ENCODE measurements around the gene KLHL22.
"Not testable (repeated sequence)": the region's sequence is repeated elsewhere in the genome, so short reads cannot be mapped to it uniquely, and the experiment has no call there.

The KLHL22 gene

DNA sequence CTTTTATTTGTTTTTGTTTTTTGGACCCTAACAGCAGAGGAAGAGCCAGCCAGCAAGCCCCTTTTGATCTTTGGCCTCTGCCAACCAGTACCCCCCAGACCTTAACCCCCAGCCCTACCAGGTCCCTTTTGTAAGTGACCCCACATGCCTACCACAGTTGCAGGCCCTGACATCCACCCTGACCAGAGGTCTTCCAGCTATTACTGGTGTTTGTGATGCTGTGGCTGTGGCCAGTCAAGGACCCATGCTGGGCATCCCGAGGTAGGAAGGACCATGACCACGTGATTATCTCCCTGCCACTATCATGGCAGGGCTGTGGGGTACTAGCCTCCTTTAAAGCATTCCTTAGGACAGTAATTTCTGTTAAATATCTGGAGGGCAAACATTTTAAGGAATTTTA, 20.8 kb upstream of the KLHL22 start:
- Mint-ChIP-seq H3K36me3 (peaks cover 12% of the 10 kb centered on the region), H3K9me3 (no peaks in the 10 kb centered on the region), H3K27ac (no peak overlapping the region), H3K27me3 (no peaks in the 10 kb centered on the region), H3K4me3 (no peak overlapping the region), H3K4me1 (peaks cover 35% of the 10 kb centered on the region)
- ATAC-seq (ENCODE audit: low read depth): no peak
- no peak for DNase-seq (ENCODE audit: low spot score in 2 of 2)

DNA sequence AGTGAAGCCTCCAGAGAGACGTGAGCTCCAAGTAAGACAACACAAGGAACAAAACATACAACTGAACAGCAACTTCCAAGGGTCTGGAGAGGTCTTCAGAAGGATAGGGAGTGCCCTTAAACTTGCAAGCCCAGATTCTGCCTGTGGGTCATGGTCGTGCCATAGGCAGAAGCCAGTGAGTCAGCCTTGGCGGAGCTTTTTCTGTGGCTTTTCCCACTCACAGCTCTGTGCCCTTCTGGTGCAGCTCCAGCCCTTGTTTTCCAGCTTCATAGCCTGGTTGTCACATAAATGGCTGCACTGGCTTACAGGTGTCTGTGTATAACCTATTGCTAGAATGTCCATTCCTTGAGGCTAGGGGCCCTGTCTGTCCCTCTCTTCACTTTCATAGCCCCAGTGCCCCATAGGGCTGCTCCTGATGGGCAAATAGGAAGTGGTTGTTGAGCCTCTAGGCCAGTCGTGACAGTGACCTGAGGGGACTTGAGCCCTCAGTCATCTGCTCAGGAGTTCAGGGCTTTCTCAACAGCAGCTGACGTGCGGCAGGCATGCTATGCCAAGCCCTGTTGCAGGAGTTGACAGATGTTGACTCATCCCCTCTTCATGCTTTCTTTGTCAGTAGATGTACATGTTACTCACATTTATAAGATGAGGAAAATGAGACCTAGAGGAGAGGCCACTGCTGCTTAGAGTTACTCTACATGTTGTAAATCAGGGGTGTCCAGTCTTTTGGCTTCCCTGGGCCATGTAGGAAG, 19.2 kb upstream of the KLHL22 start:
- no peak for DNase-seq (ENCODE audit: low spot score in 2 of 2)
- peak overlapping the region; percentile 45 for H3K27ac Mint-ChIP-seq
- H3K27me3 Mint-ChIP-seq: no peaks in the 10 kb centered on the region
- H3K36me3 Mint-ChIP-seq: peaks cover 9% of the 10 kb centered on the region
- ATAC-seq (ENCODE audit: low read depth): no peak
- H3K9me3 Mint-ChIP-seq: no peaks in the 10 kb centered on the region
- peaks cover 39% of the 10 kb centered on the region for H3K4me1 Mint-ChIP-seq
- no peak overlapping the region for H3K4me3 Mint-ChIP-seq

DNA sequence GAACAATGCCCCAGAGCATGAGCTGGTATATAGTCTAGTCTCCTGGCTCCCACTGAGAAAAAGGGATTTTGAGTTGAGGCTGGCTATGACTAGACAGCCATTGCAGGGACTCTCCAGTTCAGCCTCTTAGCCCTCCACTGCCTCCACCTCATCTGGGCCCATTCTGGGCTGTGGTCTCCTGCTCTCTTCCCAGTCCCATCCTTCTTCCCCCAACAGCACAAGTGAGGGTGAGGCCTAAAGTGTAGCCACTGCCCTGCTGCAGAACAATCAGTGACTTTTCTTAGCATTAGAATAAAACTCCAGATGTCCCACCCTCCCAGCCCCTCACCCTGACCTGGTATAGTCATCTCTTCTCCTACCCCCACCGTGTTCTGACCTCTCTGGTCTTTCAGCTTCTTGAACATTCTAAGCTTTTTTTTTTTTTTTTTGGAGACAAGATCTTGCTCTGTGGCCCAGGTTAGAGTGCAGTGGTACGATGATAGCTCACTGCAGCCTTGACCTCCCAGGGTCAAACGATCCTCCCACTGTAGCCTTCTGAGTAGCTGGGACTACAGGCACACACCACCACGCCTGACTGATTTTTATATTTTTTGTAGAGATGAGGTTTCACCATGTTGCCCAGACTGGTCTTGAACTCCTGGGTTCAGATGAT, 16.1 kb upstream of the KLHL22 start:
- no peaks in the 10 kb centered on the region for H3K27me3 Mint-ChIP-seq
- H3K4me1 Mint-ChIP-seq: peaks cover 48% of the 10 kb centered on the region
- peak overlapping the region; percentile 41 for H3K27ac Mint-ChIP-seq
- ATAC-seq (ENCODE audit: low read depth) (no peak), DNase-seq (ENCODE audit: low spot score in 2 of 2) (no peak)
- peaks cover 3% of the 10 kb centered on the region for H3K36me3 Mint-ChIP-seq
- no peaks in the 10 kb centered on the region for H3K9me3 Mint-ChIP-seq
- H3K4me3 Mint-ChIP-seq: no peak overlapping the region

DNA sequence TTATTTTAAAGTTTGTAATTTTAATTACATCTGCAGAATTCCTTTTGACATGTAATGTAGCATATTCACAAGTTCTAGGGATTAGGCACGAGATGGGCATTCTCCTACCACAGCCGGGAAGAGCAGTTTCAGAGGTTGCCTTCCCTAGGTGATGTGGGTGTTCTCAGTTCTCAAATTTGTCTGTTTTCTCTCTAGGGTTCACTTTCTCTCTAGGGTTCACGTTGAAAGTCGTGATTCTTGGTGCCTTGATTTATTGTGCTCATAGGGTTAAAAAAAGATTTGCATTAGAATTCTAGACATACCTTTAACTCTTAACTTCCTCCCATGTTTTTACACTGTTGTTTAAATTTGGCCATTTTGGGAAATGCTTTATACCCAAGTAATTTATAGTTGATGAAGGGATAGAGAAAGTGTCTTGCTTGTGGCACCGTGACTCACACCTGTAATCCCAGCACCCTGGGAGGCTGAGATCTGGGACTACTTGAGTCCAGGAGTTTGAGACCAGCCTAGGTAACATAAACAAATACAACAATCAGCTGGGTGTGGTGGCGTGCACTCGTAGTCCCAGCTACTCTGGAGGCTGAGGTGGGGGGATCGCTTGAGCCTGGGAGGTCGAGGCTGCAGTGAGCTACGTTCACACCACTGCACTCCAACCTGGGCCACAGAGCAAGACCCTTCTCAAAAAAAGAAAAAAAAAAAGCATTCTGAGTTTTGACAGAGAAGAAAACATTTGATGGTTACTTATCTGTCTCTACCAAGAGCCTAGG, 15.4 kb upstream of the KLHL22 start:
- Mint-ChIP-seq H3K4me3 (no peak overlapping the region), H3K9me3 (no peaks in the 10 kb centered on the region), H3K27ac (peak overlapping the region; percentile 41), H3K36me3 (peaks cover 3% of the 10 kb centered on the region), H3K27me3 (no peaks in the 10 kb centered on the region), H3K4me1 (peaks cover 48% of the 10 kb centered on the region)
- ATAC-seq (ENCODE audit: low read depth): no peak
- no peak for DNase-seq (ENCODE audit: low spot score in 2 of 2)

DNA sequence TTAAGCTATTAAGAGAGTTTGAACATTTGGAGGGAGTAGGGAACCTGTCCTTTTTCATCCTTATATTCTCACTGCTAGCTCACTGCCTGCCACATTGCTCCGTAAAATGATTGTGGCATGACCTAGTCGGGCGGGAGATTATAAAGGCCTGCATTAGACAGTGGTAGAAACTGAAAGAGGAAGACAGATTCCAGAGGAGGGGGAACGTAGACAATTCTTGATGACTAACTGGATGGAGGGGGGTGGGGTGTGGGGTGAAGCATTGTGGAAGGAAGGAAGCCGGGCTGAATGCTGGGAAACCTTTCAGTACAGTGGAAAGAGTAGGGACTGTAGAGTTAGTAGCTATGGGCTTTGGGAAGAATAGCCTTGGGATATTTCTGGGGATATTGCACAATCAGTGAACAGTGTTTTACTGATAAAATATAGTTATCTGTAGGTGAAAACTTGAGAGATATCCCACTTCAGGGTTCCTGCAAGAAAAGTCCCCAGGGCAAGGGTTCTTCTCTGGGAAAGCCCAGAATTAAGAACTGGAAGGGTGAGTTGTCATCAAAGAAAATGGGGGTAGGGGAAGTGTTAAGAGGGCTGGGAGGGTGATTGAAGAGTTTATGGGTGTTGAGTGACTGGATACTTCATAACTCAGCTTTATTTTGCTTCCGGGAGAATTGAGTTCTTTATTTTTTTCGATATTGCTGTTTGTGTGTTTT, 13.9 kb upstream of the KLHL22 start:
- DNase-seq (ENCODE audit: low spot score in 2 of 2): peak in 1 of 2 donors; percentile 58
- Mint-ChIP-seq H3K9me3 (no peaks in the 10 kb centered on the region), H3K27ac (peak overlapping the region; percentile 95), H3K36me3 (peaks cover 3% of the 10 kb centered on the region), H3K4me3 (peak overlapping the region; percentile 94), H3K4me1 (peaks cover 48% of the 10 kb centered on the region), H3K27me3 (no peaks in the 10 kb centered on the region)
- peak; percentile 74 for ATAC-seq (ENCODE audit: low read depth)

DNA sequence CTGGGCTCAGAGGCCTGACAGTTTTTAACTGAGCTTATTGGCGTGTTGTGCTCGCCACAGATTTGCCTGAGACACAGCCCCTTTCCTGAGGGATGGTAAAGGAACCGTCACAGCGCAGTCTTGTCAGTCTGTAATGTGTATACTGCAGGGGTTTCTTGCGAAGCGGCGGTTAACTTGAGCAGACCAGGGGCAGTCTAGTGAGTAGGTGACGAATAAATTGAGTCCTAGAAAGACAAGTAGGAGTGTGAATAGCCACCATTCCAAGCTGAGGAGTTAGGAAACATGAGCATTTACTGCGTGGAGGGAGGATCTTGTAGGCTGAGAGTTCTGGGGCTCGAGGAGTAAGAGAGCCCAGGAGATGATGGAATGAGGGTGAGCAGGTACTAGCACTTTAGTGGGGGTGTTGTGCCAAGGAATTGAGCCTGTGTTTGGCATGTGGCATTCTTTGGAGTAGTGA, 13.2 kb upstream of the KLHL22 start:
- peak overlapping the region; percentile 95 for H3K27ac Mint-ChIP-seq

DNA sequence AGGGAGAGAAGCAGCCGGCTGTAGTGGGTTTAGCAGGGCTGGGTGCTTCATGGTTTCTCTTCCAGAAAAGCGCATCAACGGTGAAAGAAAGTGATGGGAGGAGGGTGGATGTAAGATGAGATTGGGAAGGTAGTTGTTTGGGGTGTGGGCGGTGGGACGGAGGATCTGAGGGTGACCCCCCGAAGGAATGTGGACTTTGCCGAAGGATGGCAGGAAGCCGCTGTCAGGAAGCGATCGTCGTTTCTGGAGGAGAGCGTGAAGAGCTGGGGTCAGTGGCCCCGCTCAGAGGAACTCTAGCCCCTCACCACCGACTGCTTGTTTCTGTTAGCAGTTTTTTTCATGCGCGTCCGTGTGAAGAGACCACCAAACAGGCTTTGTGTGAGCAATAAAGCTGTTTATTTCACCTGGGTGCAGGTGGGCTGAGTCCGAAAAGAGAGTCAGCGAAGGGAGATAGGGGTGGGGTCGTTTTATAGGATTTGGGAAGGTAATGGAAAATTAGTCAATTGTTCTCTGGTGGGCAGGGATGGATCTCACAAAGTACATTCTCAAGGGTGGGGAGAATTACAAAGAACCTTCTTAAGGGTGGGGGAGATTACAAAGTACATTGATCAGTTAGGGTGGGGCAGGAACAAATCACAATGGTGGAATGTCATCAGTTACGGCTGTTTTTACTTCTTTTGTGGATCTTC, 12.6 kb upstream of the KLHL22 start:
- H3K27me3 Mint-ChIP-seq; DNase-seq (ENCODE audit: low spot score in 2 of 2); H3K36me3 Mint-ChIP-seq; H3K9me3 Mint-ChIP-seq; ATAC-seq (ENCODE audit: low read depth): not testable (repeated sequence)
- Mint-ChIP-seq H3K27ac (peak overlapping the region; percentile 95), H3K4me3 (peak overlapping the region; percentile 94), H3K4me1 (peaks cover 42% of the 10 kb centered on the region)

More for the DNA sequence above, 13.2 kb upstream of the KLHL22 start:
- H3K4me3 Mint-ChIP-seq: peak overlapping the region; percentile 94
- peaks cover 44% of the 10 kb centered on the region for H3K4me1 Mint-ChIP-seq
- H3K36me3 Mint-ChIP-seq: no peaks in the 10 kb centered on the region
- H3K9me3 Mint-ChIP-seq: no peaks in the 10 kb centered on the region
- no peak for ATAC-seq (ENCODE audit: low read depth)
- no peak for DNase-seq (ENCODE audit: low spot score in 2 of 2)
- no peaks in the 10 kb centered on the region for H3K27me3 Mint-ChIP-seq

DNA sequence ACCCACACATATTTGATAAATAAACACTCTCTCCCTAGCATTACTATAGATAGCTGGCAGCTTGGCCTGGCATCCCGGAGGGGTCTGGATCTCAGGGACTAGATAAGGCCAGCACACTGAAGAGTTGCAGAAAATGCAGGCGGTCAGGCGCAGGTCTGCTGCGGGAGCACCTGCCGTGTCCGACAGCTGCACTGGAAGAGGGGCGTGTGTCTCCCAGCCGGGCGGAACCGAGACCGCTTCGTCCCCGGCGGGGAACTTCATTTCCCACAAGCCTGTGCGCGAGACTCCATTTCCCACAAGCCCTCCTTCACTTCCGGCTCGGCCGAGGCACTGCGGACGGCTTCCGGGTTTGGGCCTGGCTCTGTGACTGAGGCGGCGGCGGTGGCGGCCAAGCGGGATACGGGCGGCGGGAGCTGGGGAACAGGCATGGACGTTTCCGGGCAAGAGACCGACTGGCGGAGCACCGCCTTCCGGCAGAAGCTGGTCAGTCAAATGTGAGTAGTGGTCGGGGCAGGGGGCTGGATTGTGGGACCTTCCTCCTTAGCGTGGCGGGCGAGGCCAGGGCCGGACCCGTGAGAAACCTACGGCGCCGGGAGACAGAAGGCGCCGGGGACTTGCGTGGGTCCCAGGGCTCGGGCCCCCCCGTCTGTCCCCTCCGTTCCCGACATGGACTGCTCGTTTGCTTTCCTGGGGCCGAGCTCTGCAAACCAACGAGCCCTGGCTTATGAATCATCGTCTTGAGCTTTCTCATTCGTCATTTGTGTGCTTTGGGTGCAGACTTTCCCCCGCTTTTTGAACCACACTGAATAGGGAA, 11.9 kb upstream of the KLHL22 start, which contains the start of gene MED15:
Gene MED15, plus strand, starts transcription at position 358 of the 814 bp plus-strand sequence. Its CDS starts 69 bp downstream, at position 427.
- peak; percentile 80 to 84 for DNase-seq (ENCODE audit: low spot score in 2 of 2)
- peak within 1 kb of the TSS; percentile 94 for H3K4me3 Mint-ChIP-seq
- no peaks in the 10 kb centered on the region for H3K9me3 Mint-ChIP-seq
- ATAC-seq (ENCODE audit: low read depth): peak; percentile 89
- no peaks in the 10 kb centered on the region for H3K27me3 Mint-ChIP-seq
- peaks cover 42% of the 10 kb centered on the region for H3K4me1 Mint-ChIP-seq
- H3K36me3 Mint-ChIP-seq: no peaks in the 10 kb centered on the region
- H3K27ac Mint-ChIP-seq: peak within 1 kb of the TSS; percentile 95

DNA sequence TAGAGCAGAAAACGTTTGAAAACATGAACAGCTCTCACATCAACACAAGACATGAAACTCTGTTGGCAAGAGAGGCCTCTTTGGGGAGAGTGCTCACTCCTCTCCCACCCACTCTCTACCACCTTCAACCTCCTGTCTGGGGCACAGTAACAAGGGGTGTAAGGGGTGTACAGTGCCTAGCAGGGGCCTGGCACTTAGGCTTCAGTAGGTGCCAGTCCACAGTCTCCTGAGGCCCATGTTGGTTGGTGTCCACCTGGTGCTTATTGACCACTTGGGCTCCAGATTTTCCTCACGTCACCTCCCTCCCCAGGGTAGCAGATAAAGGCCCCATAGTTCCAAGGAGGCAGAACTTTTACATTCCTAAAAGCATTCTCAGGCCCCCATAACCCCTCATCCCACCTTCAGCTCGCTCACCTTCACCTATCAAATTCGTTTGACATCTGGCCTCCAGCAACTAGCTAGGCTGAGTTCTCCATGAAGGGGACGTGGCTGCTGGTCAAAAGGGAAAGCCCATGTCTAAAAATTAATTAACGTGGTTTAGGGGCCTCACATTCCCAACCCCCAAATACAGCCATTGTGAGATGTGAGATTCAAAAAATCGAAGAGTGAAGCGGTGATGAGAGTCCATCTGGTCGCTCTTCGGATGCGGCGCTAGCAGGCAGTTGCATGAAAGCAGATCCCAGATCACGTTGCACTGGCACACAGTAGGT, 11.1 kb upstream of the KLHL22 start:
- Mint-ChIP-seq H3K4me1 (peaks cover 35% of the 10 kb centered on the region), H3K4me3 (peak overlapping the region; percentile 94), H3K27me3 (no peaks in the 10 kb centered on the region), H3K9me3 (no peaks in the 10 kb centered on the region), H3K36me3 (no peaks in the 10 kb centered on the region), H3K27ac (peak overlapping the region; percentile 95)
- DNase-seq (ENCODE audit: low spot score in 2 of 2) (no peak), ATAC-seq (ENCODE audit: low read depth) (no peak)

DNA sequence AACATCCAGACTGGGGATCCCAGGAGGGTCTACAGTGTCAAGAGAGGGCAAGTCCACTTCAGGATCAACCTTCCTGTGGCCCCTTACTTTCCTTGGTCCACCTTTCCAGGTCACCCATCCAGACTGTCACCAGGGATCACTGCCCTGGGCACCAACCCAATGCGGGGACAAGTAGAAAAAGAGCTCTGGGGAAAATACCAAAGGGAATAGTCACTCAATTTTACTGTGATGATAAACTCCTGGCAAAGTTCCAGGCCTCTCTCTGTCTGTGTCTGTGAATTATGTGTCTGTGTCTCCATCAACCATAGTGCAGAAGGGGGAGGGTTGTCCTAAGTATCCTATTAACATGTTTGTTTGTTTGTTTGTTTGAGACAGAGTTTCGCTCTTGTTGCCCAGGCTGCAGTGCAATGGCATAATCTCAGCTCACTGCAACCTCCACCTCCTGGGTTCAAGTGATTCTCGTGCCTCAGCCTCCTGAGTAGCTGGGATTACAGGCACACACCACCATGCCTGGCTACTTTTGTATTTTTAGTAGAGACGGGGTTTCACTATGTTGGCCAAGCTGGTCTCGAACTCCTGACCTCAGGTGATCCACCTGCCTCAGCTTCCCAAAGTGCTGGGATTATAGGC, 8.8 kb upstream of the KLHL22 start:
- H3K36me3 Mint-ChIP-seq; ATAC-seq (ENCODE audit: low read depth); H3K27me3 Mint-ChIP-seq; H3K9me3 Mint-ChIP-seq; H3K27ac Mint-ChIP-seq; H3K4me3 Mint-ChIP-seq; DNase-seq (ENCODE audit: low spot score in 2 of 2): not testable (repeated sequence)
- peaks cover 19% of the 10 kb centered on the region for H3K4me1 Mint-ChIP-seq

DNA sequence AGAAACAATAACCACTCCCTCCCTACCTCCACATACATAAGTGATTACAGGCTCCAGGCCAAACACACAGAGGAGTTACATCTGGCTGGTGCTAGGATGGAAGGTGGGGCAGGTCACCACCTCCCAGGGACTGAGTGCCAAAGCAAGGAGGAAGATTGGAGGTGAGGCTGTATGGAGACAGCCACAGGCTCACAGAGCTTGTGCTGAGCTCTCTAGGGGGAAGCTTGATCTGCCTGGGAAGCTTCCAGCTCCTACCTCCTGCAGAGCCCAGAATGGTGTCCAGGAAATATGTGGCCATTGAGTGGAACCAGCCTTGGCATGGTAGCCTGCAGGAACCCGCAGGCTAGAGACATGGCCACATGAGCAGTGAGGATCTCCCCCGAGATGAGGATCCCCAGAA, 8.2 kb upstream of the KLHL22 start:
- no peaks in the 10 kb centered on the region for H3K9me3 Mint-ChIP-seq
- H3K27me3 Mint-ChIP-seq: no peaks in the 10 kb centered on the region
- ATAC-seq (ENCODE audit: low read depth): no peak
- peaks cover 4% of the 10 kb centered on the region for H3K36me3 Mint-ChIP-seq
- no peak for DNase-seq (ENCODE audit: low spot score in 2 of 2)
- peaks cover 13% of the 10 kb centered on the region for H3K4me1 Mint-ChIP-seq
- H3K4me3 Mint-ChIP-seq: no peak overlapping the region
- no peak overlapping the region for H3K27ac Mint-ChIP-seq

DNA sequence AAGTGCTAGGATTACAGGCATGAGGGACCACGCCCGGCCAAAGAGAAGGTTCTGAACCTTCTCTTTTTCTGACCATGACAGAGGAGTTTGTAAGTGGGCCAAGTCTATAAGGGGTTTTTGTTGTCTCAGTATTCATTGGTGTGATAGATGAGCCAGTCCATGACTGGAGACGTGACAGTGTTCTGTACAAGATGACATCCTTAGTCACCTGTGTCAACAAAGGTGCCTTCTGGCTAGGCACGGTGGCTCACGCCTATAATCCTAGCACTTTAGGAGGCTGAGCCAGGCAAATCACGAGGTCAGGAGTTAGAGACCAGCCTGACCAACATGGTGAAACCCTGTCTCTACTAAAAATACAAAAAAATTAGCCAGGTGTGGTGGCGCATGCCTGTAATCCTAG, 4.2 kb upstream of the KLHL22 start:
- H3K4me1 Mint-ChIP-seq: peaks cover 13% of the 10 kb centered on the region
- DNase-seq (ENCODE audit: low spot score in 2 of 2): no peak
- H3K4me3 Mint-ChIP-seq: no peak overlapping the region
- H3K36me3 Mint-ChIP-seq: peaks cover 4% of the 10 kb centered on the region
- H3K9me3 Mint-ChIP-seq: no peaks in the 10 kb centered on the region
- H3K27me3 Mint-ChIP-seq: no peaks in the 10 kb centered on the region
- no peak overlapping the region for H3K27ac Mint-ChIP-seq
- ATAC-seq (ENCODE audit: low read depth): no peak
